H1 (cell line): ENCODE data around the gene ASF1B. TPM values are rescaled to one million over a fixed set of nuclear protein-coding genes. Genes with fewer than 3 reads are reported as not detected.

Source experiments
- CTCF ChIA-PET: fragments of 300-600 bp; sonication (Branson Sonifier 250); formaldehyde crosslinking; loops from one replicate; lab custom pipeline; 2021; ENCODE audit not compliant: partially characterized antibody; lab: Charles Lee
- POLR2A ChIA-PET: fragments of 300-600 bp; sonication (Branson Sonifier 250); formaldehyde crosslinking; loops from one replicate; lab custom pipeline; 2021; ENCODE audit warnings: inconsistent platforms; ENCODE audit not compliant: partially characterized antibody; lab: Charles Lee
- DNase-seq, 2 experiments: peaks; one replicate each; pipeline versions ENCODE4 v3.0.0 to v3.0.0-alpha.2; 2010 to 2022; ENCODE audit warnings: low spot score in 2 of 2, low read depth in 1 of 2, mixed read lengths in 1 of 2
- FAIRE-seq: peaks from 2 replicates; lab custom pipeline; 2011; peaks lifted over from hg19 to GRCh38; lab: Jason Lieb, UNC
- H2AFZ ChIP-seq: 2 replicates; pipeline ENCODE4 v1.8.1; 2012; ENCODE audit warnings: low read length, inconsistent platforms
- H2AK5ac ChIP-seq: 2 replicates; pipeline ENCODE4 v1.6.1; 2013; ENCODE audit warnings: low read depth, low read length
- H2BK120ac ChIP-seq: replicated peaks from 2 replicates; pipeline ENCODE3; 2013; ENCODE audit warnings: low read depth, low read length, inconsistent platforms
- H2BK12ac ChIP-seq: 2 replicates; pipeline ENCODE4 v1.6.1; 2013; ENCODE audit warnings: low read depth, low read length
- H2BK15ac ChIP-seq: 2 replicates; pipeline ENCODE4 v1.6.1; 2013; ENCODE audit warnings: low read length
- H2BK20ac ChIP-seq: 2 replicates; pipeline ENCODE4 v1.6.1; 2013; ENCODE audit warnings: low read length
- H2BK5ac ChIP-seq: 2 replicates; pipeline ENCODE4 v1.6.1; 2013; ENCODE audit warnings: low read depth, low read length
- H3K14ac ChIP-seq: 2 replicates; pipeline ENCODE4 v1.6.1; 2013; ENCODE audit warnings: inconsistent platforms; ENCODE audit not compliant: insufficient read length
- H3K18ac ChIP-seq: 2 replicates; pipeline ENCODE4 v1.6.1; 2013; ENCODE audit warnings: low read length; ENCODE audit errors: extremely low read depth
- H3K23ac ChIP-seq: 2 replicates; pipeline ENCODE4 v1.6.1; 2013; ENCODE audit warnings: inconsistent platforms; ENCODE audit not compliant: insufficient read length
- H3K23me2 ChIP-seq: 2 replicates; pipeline ENCODE4 v1.6.1; 2013; ENCODE audit warnings: low read depth, low read length
- H3K27ac ChIP-seq: 2 replicates; pipeline ENCODE4 v1.6.1; 2011; ENCODE audit warnings: low read depth, low read length, inconsistent platforms
- H3K27me3 ChIP-seq, 4 experiments: replicated peaks in 1 of 4; 1 replicate in 1 of 4; 2 replicates in 3 of 4; pipeline versions ENCODE4 v1.6.1 to v1.8.1; 2011 to 2013; ENCODE audit warnings: low read length in 3 of 4, mild to moderate bottlenecking in 3 of 4, inconsistent platforms in 2 of 4, mixed read lengths in 2 of 4, moderate library complexity in 1 of 4; ENCODE audit not compliant: control insufficient read depth in 3 of 4, insufficient read depth in 3 of 4; ENCODE audit errors: extremely low read depth in 1 of 4
- H3K36me3 ChIP-seq, 4 experiments: 2 replicates each; pipeline versions ENCODE4 v1.6.1 to v1.8.1; 2011 to 2013; ENCODE audit warnings: mild to moderate bottlenecking in 4 of 4, low read length in 3 of 4, moderate library complexity in 2 of 4, control low read depth in 1 of 4, inconsistent platforms in 1 of 4; ENCODE audit not compliant: insufficient read depth in 4 of 4, control insufficient read depth in 2 of 4
- H3K4ac ChIP-seq: replicated peaks from 2 replicates; pipeline ENCODE3; 2013; ENCODE audit warnings: low read length, low read depth, mixed read lengths, inconsistent platforms; ENCODE audit not compliant: insufficient read length
- H3K4me1 ChIP-seq, 4 experiments: replicated peaks in 1 of 4; 1 replicate in 1 of 4; 2 replicates in 3 of 4; pipeline versions ENCODE4 v1.6.1 to v1.8.1; 2011 to 2013; ENCODE audit warnings: low read length in 3 of 4, inconsistent platforms in 2 of 4, mixed read lengths in 1 of 4; ENCODE audit not compliant: insufficient read depth in 4 of 4, control insufficient read depth in 3 of 4
- H3K4me2 ChIP-seq, 2 experiments: 2 replicates each; pipeline versions ENCODE4 v1.6.1 to v1.8.1; 2011 to 2013; ENCODE audit warnings: low read depth in 2 of 2, low read length in 2 of 2, control low read depth in 1 of 2, inconsistent platforms in 1 of 2, mild to moderate bottlenecking in 1 of 2; ENCODE audit not compliant: insufficient read depth in 1 of 2
- H3K4me3 ChIP-seq, 4 experiments: fragments of 200-600, 300-600 bp in 1 of 4; sonication (generic), shearing (Covaris generic), sonication (Bioruptor Twin) in 1 of 4; 2 replicates each; pipeline versions ENCODE4 v1.5.1 to v1.8.1; 2011 to 2016; ENCODE audit warnings: low read length in 4 of 4, low read depth in 3 of 4, control low read depth in 2 of 4, inconsistent platforms in 2 of 4, mild to moderate bottlenecking in 2 of 4, mixed read lengths in 1 of 4, moderate library complexity in 1 of 4; ENCODE audit not compliant: insufficient read depth in 2 of 4; ENCODE audit errors: extremely low read depth in 1 of 4
- H3K56ac ChIP-seq: replicated peaks from 2 replicates; pipeline ENCODE3; 2013; ENCODE audit warnings: low read depth, mild to moderate bottlenecking, mixed read lengths, low read length, inconsistent platforms; ENCODE audit not compliant: insufficient read length
- H3K79me1 ChIP-seq: 2 replicates; pipeline ENCODE4 v1.6.1; 2013; ENCODE audit warnings: low read depth, low read length, control low read depth
- H3K79me2 ChIP-seq, 2 experiments: 2 replicates each; pipeline versions ENCODE4 v1.6.1 to v1.8.1; 2012 to 2013; ENCODE audit warnings: low read length in 2 of 2, mild to moderate bottlenecking in 2 of 2, inconsistent platforms in 1 of 2; ENCODE audit not compliant: insufficient read depth in 2 of 2, control insufficient read depth in 1 of 2
- H3K9ac ChIP-seq, 4 experiments: replicated peaks in 1 of 4; 1 replicate in 1 of 4; 2 replicates in 3 of 4; pipeline versions ENCODE4 v1.6.1 to v1.8.1; 2011 to 2013; ENCODE audit warnings: low read depth in 3 of 4, low read length in 3 of 4, control low read depth in 2 of 4, mild to moderate bottlenecking in 2 of 4, moderate library complexity in 2 of 4, inconsistent platforms in 1 of 4; ENCODE audit errors: extremely low read depth in 1 of 4
- H3K9me3 ChIP-seq, 2 experiments: 2 replicates each; pipeline versions ENCODE4 v1.6.1 to v1.8.1; 2012 to 2013; ENCODE audit warnings: mild to moderate bottlenecking in 2 of 2, moderate library complexity in 2 of 2, control low read depth in 1 of 2, inconsistent platforms in 1 of 2, low read depth in 1 of 2, low read length in 1 of 2, mixed read lengths in 1 of 2; ENCODE audit not compliant: insufficient read depth in 2 of 2
- H4K20me1 ChIP-seq, 2 experiments: replicated peaks in 1 of 2; 2 replicates each; pipeline versions ENCODE3 to v1.8.1; 2011 to 2013; ENCODE audit warnings: inconsistent platforms in 2 of 2, low read length in 2 of 2, mild to moderate bottlenecking in 1 of 2; ENCODE audit not compliant: insufficient read depth in 2 of 2, control insufficient read depth in 1 of 2
- H4K5ac ChIP-seq: 2 replicates; pipeline ENCODE4 v1.6.1; 2013; ENCODE audit warnings: low read length, low read depth, mixed read lengths, inconsistent platforms; ENCODE audit not compliant: insufficient read length
- H4K8ac ChIP-seq: 2 replicates; pipeline ENCODE4 v1.8.0; 2013; ENCODE audit warnings: mild to moderate bottlenecking, moderate library complexity, low read length, inconsistent platforms; ENCODE audit not compliant: insufficient read depth; ENCODE audit errors: extremely low read depth
- H4K91ac ChIP-seq: replicated peaks from 2 replicates; pipeline ENCODE3; 2013; ENCODE audit warnings: low read length, mixed read lengths, inconsistent platforms; ENCODE audit not compliant: insufficient read length
- EP300 ChIP-seq, 2 experiments: IDR thresholded peaks; 1 replicate in 1 of 2; 2 replicates in 1 of 2; pipeline ENCODE4 v1.6.1; 2011 to 2012; ENCODE audit warnings: low read depth in 2 of 2, low read length in 2 of 2, mild to moderate bottlenecking in 2 of 2, borderline replicate concordance in 1 of 2, inconsistent platforms in 1 of 2, moderate library complexity in 1 of 2
- GABPA ChIP-seq: IDR thresholded peaks from 2 replicates; pipeline ENCODE4 v1.6.1; 2011; ENCODE audit warnings: mild to moderate bottlenecking, low read length, moderate library complexity, borderline replicate concordance; ENCODE audit not compliant: insufficient read depth
- RAD21 ChIP-seq, 2 experiments: IDR thresholded peaks in 1 of 2; conservative IDR thresholded peaks in 1 of 2; 2 replicates each; pipeline ENCODE4 v1.6.1; 2011; ENCODE audit warnings: low read depth in 2 of 2, low read length in 2 of 2, improper control_type of control experiment in 1 of 2, inconsistent platforms in 1 of 2, mild to moderate bottlenecking in 1 of 2, moderate library complexity in 1 of 2
- WGBS, 2 experiments: shearing (Covaris generic) in 1 of 2; methylation state at CpG; one replicate each; pipeline versions ENCODE4 v1.1.6 to v1.1.7; 2013 to 2015; ENCODE audit warnings: low lambda C conversion rate in 2 of 2, mixed read lengths in 2 of 2, inconsistent platforms in 1 of 2, low coverage in 1 of 2, missing lambda C conversion rate in 1 of 2; ENCODE audit not compliant: insufficient replicate concordance in 2 of 2, insufficient coverage in 1 of 2, insufficient read length in 1 of 2; ENCODE audit errors: extremely low coverage in 1 of 2, missing lambda C conversion rate in 1 of 2; 5-methylcytosine and 5-hydroxymethylcytosine counted together
- polyA plus RNA-seq, 7 experiments: library from polyadenylated mRNA; depleted of rRNA in 3 of 7; stranded (reverse) in 5 of 7; unstranded in 2 of 7; fragments of >200 nt in 5 of 7; fragments of 200-250 nt in 2 of 7; gene quantifications; 1 replicate in 5 of 7; 2 replicates in 1 of 7; 4 replicates in 1 of 7; pipeline versions ENCODE4 v1.2.1 to v1.2.3, GENCODE V29; 2011 to 2013; ENCODE audit warnings: missing spikeins in 2 of 7, mixed read lengths in 2 of 7
- total RNA-seq: library from RNA; stranded (reverse); fragmentation: NEBNext Ultra II Directional; extraction: Animal tissue kit (Norgen Biotek cat#: 25700); gene quantifications from 2 replicates; pipeline ENCODE4 v1.2.1, GENCODE V29; 2021
- TF ChIP-seq, protein P1 (sequence below), 3 experiments: IDR thresholded peaks; 1 replicate in 2 of 3; 2 replicates in 1 of 3; pipeline versions ENCODE4 v1.5.1 to v1.6.1; 2011; ENCODE audit warnings: low read length in 3 of 3, mild to moderate bottlenecking in 3 of 3, inconsistent platforms in 2 of 3, low read depth in 1 of 3, moderate library complexity in 1 of 3; ENCODE audit not compliant: insufficient read depth in 1 of 3; ENCODE audit errors: control extremely low read depth in 1 of 3

ASF1B gene
- total and polyA plus RNA-seq, 2 of the 8 experiments (the other 6 are each of a cell fraction or from before 2014, with no cell fraction given): 32.6 to 59.2 TPM

DNA sequence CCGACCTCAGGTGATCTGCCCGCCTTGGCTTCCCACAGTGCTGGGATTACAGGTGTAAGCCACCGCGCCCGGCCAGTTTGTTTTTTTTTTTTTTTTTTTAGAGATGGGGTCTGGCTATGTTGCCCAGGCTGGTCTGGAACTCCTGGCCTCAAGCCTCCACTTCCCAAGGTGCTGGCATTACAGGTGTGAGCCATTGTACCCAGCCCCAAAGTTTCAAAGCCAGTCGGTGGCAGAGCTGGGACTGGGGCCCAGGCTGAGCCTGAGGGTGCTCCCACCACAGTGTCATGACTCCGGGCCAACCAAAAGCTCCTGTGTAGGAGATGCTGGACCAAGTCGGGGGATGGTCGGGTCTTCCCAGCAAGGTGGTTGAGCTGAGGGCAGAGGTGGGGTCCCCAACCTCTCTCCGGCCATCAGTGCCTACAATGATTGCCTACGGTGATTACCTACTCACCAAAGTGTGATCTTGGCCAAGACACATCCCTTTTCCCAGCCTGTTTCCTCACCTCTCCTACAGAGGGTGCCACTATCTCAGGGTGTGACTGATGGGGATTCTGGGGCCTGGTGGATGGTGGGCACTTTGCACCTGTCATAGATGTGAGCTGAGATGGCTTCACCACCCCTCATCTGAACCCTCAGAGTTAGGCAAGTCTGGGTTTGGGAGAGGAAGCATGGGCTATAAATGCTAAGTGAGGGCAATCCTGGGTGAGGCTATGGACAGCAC, 40.0 kb downstream of the ASF1B start:
- Histone ChIP-seq H3K4me1 (peaks cover 0 to 3% (median 0%) of the 10 kb centered on the region in 4 experiments; a peak in 1 of 7 replicates), H2AFZ (no peak overlapping the region), H2BK120ac (no peak overlapping the region), H2BK15ac (no peak overlapping the region), H3K27me3 (no peaks in the 10 kb centered on the region; a peak in 2 of 7 replicates), H3K79me2 (no peaks in the 10 kb centered on the region), H3K4ac (no peak overlapping the region), H4K5ac (no peak overlapping the region), H3K9ac (no peak overlapping the region), H3K79me1 (no peaks in the 10 kb centered on the region), H3K4me3 (no peak overlapping the region), H3K23me2 (peaks cover 7% of the 10 kb centered on the region), H2BK5ac (no peak overlapping the region), H3K56ac (no peak overlapping the region), H3K18ac (no peak overlapping the region), H4K20me1 (peaks cover 0 to 8% of the 10 kb centered on the region in 2 experiments), H3K27ac (no peak overlapping the region), H3K14ac (no peak overlapping the region), H2BK12ac (no peak overlapping the region), H3K4me2 (no peak overlapping the region), H3K36me3 (no peaks in the 10 kb centered on the region), H2BK20ac (no peak overlapping the region), H3K23ac (no peak overlapping the region), H4K91ac (no peak overlapping the region), H4K8ac (peak overlapping the region; percentile 3; the same call in 1 of the 2 replicates), H2AK5ac (no peak overlapping the region), H3K9me3 (peaks cover 8% of the 10 kb centered on the region in 2 experiments; a peak in 3 of 4 replicates)
- ChIA-PET CTCF (interaction anchor here (0.6 to 7.6 kb wide), 12 partner anchors 9 to 252 kb away, joined by 3 to 105 read pairs (median 3); partner anchors contain the start of gene PRKACA), POLR2A (interaction anchor here (0.6 to 1.4 kb wide), 3 partner anchors 40 to 376 kb away, joined by 3 to 5 read pairs (median 3); partner anchors contain the start of gene ASF1B)
- WGBS, 2 experiments: 96% methylated on average over 10 of the region's 11 CpGs; no CpG with 5 or more reads in 1 of the 2 experiments
- no peak for DNase-seq
- FAIRE-seq: no peak
- TF ChIP-seq GABPA: no peak
- no peak for TF ChIP-seq EP300 (IDR thresholded peaks at IDR 0.05; ENCODE audit: borderline replicate concordance in 1 of 2, low read depth in 2 of 2, low read length in 2 of 2)
- TF ChIP-seq, protein P1, sequence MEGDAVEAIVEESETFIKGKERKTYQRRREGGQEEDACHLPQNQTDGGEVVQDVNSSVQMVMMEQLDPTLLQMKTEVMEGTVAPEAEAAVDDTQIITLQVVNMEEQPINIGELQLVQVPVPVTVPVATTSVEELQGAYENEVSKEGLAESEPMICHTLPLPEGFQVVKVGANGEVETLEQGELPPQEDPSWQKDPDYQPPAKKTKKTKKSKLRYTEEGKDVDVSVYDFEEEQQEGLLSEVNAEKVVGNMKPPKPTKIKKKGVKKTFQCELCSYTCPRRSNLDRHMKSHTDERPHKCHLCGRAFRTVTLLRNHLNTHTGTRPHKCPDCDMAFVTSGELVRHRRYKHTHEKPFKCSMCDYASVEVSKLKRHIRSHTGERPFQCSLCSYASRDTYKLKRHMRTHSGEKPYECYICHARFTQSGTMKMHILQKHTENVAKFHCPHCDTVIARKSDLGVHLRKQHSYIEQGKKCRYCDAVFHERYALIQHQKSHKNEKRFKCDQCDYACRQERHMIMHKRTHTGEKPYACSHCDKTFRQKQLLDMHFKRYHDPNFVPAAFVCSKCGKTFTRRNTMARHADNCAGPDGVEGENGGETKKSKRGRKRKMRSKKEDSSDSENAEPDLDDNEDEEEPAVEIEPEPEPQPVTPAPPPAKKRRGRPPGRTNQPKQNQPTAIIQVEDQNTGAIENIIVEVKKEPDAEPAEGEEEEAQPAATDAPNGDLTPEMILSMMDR (IDR thresholded peaks at IDR 0.05; ENCODE audit: control extremely low read depth in 1 of 3, insufficient read depth in 1 of 3, low read depth in 1 of 3, low read length in 3 of 3): peak; percentile 60 to 79 (median 64)
- TF ChIP-seq RAD21 (IDR thresholded peaks at IDR 0.05 in 1 of 2, conservative IDR thresholded peaks at IDR 0.05 in 1 of 2; ENCODE audit: low read depth in 2 of 2, low read length in 2 of 2): peak; percentile 66 to 74
